ENCODE measurements around the gene TMEM200B.

- TF ChIP-seq CTCF (conservative IDR thresholded peaks at IDR 0.05; ENCODE audit: low read depth, low read length): no peak
- no peak for TF ChIP-seq POLR2A (IDR thresholded peaks at IDR 0.05; ENCODE audit: low read depth, low read length)
- no peak for TF ChIP-seq FOS (IDR thresholded peaks at IDR 0.05; ENCODE audit: low read depth, low read length)
- no peak for TF ChIP-seq RCOR1 (IDR thresholded peaks at IDR 0.05; ENCODE audit: insufficient replicate concordance, low read length)
- TF ChIP-seq MXI1 (IDR thresholded peaks at IDR 0.05; ENCODE audit: borderline replicate concordance, low read depth, low read length): no peak
- no peak for TF ChIP-seq RAD21 (IDR thresholded peaks at IDR 0.05; ENCODE audit: low read length)
- no peak for TF ChIP-seq CEBPB (IDR thresholded peaks at IDR 0.05; ENCODE audit: low read depth, low read length)
Observed at GRCh38 chr1:29134695-29135028, 11.0 kb upstream of the TMEM200B start.

All from IMR-90 (cell line).